Keratinocyte (primary cell): Measurements from ENCODE around the gene RFTN1. TPM values are rescaled to one million over a fixed set of nuclear protein-coding genes. Genes with fewer than 3 reads are reported as not detected.

Experiments
- DNase-seq: peaks from one replicate; pipeline ENCODE4 v3.0.0-alpha.2; 2011; ENCODE audit warnings: low read depth, missing footprints, low spot score
- FAIRE-seq: peaks from 2 replicates; lab custom pipeline; 2011; peaks lifted over from hg19 to GRCh38; lab: Jason Lieb, UNC
- H2AFZ ChIP-seq: 2 replicates; pipeline ENCODE4 v1.6.0; 2012; ENCODE audit warnings: low read length, control low read depth, inconsistent platforms; ENCODE audit not compliant: control insufficient read depth
- H3K27ac ChIP-seq: 2 replicates; pipeline ENCODE4 v1.5.1; 2011; ENCODE audit warnings: low read length; ENCODE audit not compliant: control insufficient read depth, insufficient read depth
- H3K27me3 ChIP-seq: 3 replicates; pipeline ENCODE4 v1.6.0; 2011; ENCODE audit warnings: low read length; ENCODE audit not compliant: control insufficient read depth, insufficient read depth; ENCODE audit errors: extremely low read depth
- H3K36me3 ChIP-seq, 2 experiments: 2 replicates in 1 of 2; 3 replicates in 1 of 2; pipeline ENCODE4 v1.5.1; 2011; ENCODE audit warnings: low read length in 2 of 2, mild to moderate bottlenecking in 1 of 2; ENCODE audit not compliant: control insufficient read depth in 2 of 2, insufficient read depth in 2 of 2; ENCODE audit errors: extremely low read depth in 1 of 2
- H3K4me1 ChIP-seq: 3 replicates; pipeline ENCODE4 v1.5.1; 2011; ENCODE audit warnings: low read length; ENCODE audit not compliant: control insufficient read depth, insufficient read depth; ENCODE audit errors: extremely low read depth
- H3K4me2 ChIP-seq: 3 replicates; pipeline ENCODE4 v1.6.0; 2011; ENCODE audit warnings: low read depth, low read length; ENCODE audit not compliant: control insufficient read depth, insufficient read depth; ENCODE audit errors: extremely low read depth
- H3K4me3 ChIP-seq, 3 experiments: fragments of 200-600 bp in 1 of 3; sonication (generic) in 1 of 3; 2 replicates in 2 of 3; 3 replicates in 1 of 3; pipeline ENCODE4 v1.5.1; 2011 to 2016; ENCODE audit warnings: low read length in 3 of 3, mild to moderate bottlenecking in 3 of 3, control low read depth in 2 of 3, inconsistent platforms in 1 of 3, low read depth in 1 of 3, mixed read lengths in 1 of 3, mixed run types in 1 of 3, moderate library complexity in 1 of 3; ENCODE audit not compliant: control insufficient read depth in 2 of 3, insufficient read depth in 2 of 3; ENCODE audit errors: extremely low read depth in 1 of 3
- H3K79me2 ChIP-seq: 2 replicates; pipeline ENCODE4 v1.6.0; 2012; ENCODE audit warnings: low read length; ENCODE audit not compliant: control insufficient read depth, insufficient read depth
- H3K9ac ChIP-seq: 3 replicates; pipeline ENCODE4 v1.6.0; 2011; ENCODE audit warnings: low read length; ENCODE audit not compliant: control insufficient read depth, insufficient read depth; ENCODE audit errors: extremely low read depth
- H3K9me1 ChIP-seq: 3 replicates; pipeline ENCODE4 v1.6.0; 2011; ENCODE audit warnings: low read length; ENCODE audit not compliant: control insufficient read depth, insufficient read depth; ENCODE audit errors: extremely low read depth
- H3K9me3 ChIP-seq: 2 replicates; pipeline ENCODE4 v1.5.1; 2012; ENCODE audit warnings: low read depth, low read length; ENCODE audit not compliant: control insufficient read depth
- H4K20me1 ChIP-seq: 3 replicates; pipeline ENCODE4 v1.6.0; 2011; ENCODE audit warnings: low read length; ENCODE audit not compliant: control insufficient read depth, insufficient read depth; ENCODE audit errors: extremely low read depth
- CTCF ChIP-seq, 3 experiments: IDR thresholded peaks in 1 of 3; conservative IDR thresholded peaks in 1 of 3; optimal IDR thresholded peaks in 1 of 3; 2 replicates in 2 of 3; 3 replicates in 1 of 3; pipeline versions ENCODE3 to v1.5.1; 2011; ENCODE audit warnings: low read length in 3 of 3, mild to moderate bottlenecking in 3 of 3, moderate library complexity in 2 of 3, control low read depth in 1 of 3, inconsistent platforms in 1 of 3; ENCODE audit not compliant: insufficient read depth in 2 of 3; ENCODE audit errors: extremely low read depth in 1 of 3
- EZH2 ChIP-seq: IDR thresholded peaks from one replicate; pipeline ENCODE4 v1.6.1; 2012; ENCODE audit warnings: inconsistent platforms, mild to moderate bottlenecking, low read length, moderate library complexity
- dilution Hi-C: fragments of 300-500 bp; cut with MboI; formaldehyde crosslinking; loops from one replicate; pipeline ENCODE4 v1.7.0; 2020; ENCODE audit warnings: low sequenced_read_pairs; ENCODE audit not compliant: extremely low pct_ligation_motif_present
- polyA plus RNA-seq, 5 experiments: library from polyadenylated mRNA; depleted of rRNA in 3 of 5; stranded (reverse) in 3 of 5; stranded (forward) in 1 of 5; unstranded in 1 of 5; fragments of >200 nt; gene quantifications; 1 replicate in 1 of 5; 2 replicates in 3 of 5; 3 replicates in 1 of 5; pipeline versions ENCODE4 v1.2.1 to v1.2.3, GENCODE V29; 2011 to 2012; ENCODE audit warnings: missing spikeins in 2 of 5, low read depth in 1 of 5, low replicate concordance in 1 of 5

The RFTN1 gene
- polyA plus RNA-seq, 1 donor (not counting 4 experiments of a cell fraction or from before 2014, with no cell fraction given): 18.0 TPM

- peaks cover 6% of the 10 kb centered on the region for H3K9me3 ChIP-seq
- H3K27me3 ChIP-seq: no peaks in the 10 kb centered on the region
- H4K20me1 ChIP-seq: no peaks in the 10 kb centered on the region
- no peak for FAIRE-seq
- dilution Hi-C loops: no loop called here
- no peaks in the 10 kb centered on the region for H3K4me1 ChIP-seq
- no peak overlapping the region for H3K9ac ChIP-seq
- H3K4me2 ChIP-seq: no peak overlapping the region
- H3K9me1 ChIP-seq: no peaks in the 10 kb centered on the region
- TF ChIP-seq EZH2 (no peak), CTCF (optimal IDR thresholded peaks at IDR 0.05 in 1 of 3, IDR thresholded peaks at IDR 0.05 in 1 of 3, conservative IDR thresholded peaks at IDR 0.05 in 1 of 3; ENCODE audit: extremely low read depth in 1 of 3, insufficient read depth in 2 of 3, low read length in 3 of 3) (no peak)
- no peak overlapping the region for H3K27ac ChIP-seq
- H3K36me3 ChIP-seq: peaks cover 5 to 6% of the 10 kb centered on the region in 2 experiments
- H3K4me3 ChIP-seq: no peak overlapping the region
- no peak for DNase-seq
- H3K79me2 ChIP-seq: no peaks in the 10 kb centered on the region
- H2AFZ ChIP-seq: no peak overlapping the region
Measured at GRCh38 chr3:16330351-16330750, 183.1 kb downstream of the RFTN1 start.

GRCh38 chr3:16329826-16330129 lies 183.7 kb downstream of the RFTN1 start:
- no peaks in the 10 kb centered on the region for H3K79me2 ChIP-seq
- no peaks in the 10 kb centered on the region for H4K20me1 ChIP-seq
- H3K36me3 ChIP-seq: peaks cover 5 to 10% of the 10 kb centered on the region in 2 experiments
- dilution Hi-C loops: no loop called here
- no peaks in the 10 kb centered on the region for H3K27me3 ChIP-seq
- no peak overlapping the region for H3K4me2 ChIP-seq
- H2AFZ ChIP-seq: no peak overlapping the region
- DNase-seq (no peak), FAIRE-seq (no peak)
- TF ChIP-seq EZH2 (no peak), CTCF (optimal IDR thresholded peaks at IDR 0.05 in 1 of 3, IDR thresholded peaks at IDR 0.05 in 1 of 3, conservative IDR thresholded peaks at IDR 0.05 in 1 of 3; ENCODE audit: extremely low read depth in 1 of 3, insufficient read depth in 2 of 3, low read length in 3 of 3) (no peak)
- no peak overlapping the region for H3K9ac ChIP-seq
- H3K27ac ChIP-seq: no peak overlapping the region
- peaks cover 6% of the 10 kb centered on the region for H3K9me3 ChIP-seq
- H3K9me1 ChIP-seq: no peaks in the 10 kb centered on the region
- H3K4me3 ChIP-seq: no peak overlapping the region
- H3K4me1 ChIP-seq: no peaks in the 10 kb centered on the region
